ENCODE results near the gene CLEC9A.

CLEC9A gene

DNA sequence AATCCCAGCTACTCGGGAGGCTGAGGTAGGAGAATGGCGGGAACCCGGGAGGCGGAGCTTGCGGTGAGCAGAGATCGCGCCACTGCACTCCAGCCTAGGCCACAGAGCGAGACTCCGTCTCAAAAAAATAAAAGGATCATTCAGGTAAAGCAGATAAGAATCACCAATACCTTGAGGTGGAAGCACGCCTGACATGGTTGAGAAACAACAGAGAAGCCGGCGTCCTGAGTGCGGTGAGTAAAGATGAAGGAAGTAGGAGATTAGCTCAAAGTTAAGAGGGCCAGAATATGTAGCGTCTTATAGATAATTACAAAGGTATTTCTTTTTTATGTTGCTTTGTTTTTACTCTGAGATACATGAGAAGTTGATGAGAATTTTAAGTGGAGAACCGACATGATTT is 84.8 kb downstream of the CLEC9A start:
- ChIA-PET POLR2A (no interaction called here), CTCF (interaction anchor here (1.3 kb wide), 1 partner anchor 81 kb away, joined by 3 read pairs; no protein-coding TSS in a partner anchor)
- H3K4me1 ChIP-seq (ENCODE audit: control insufficient read depth, insufficient read depth, low read length) = no peaks in the 10 kb centered on the region
- TF ChIP-seq ZIC2 (tag by site-specific recombination; IDR thresholded peaks at IDR 0.05) (no peak), ZNF571 (tag by site-specific recombination; IDR thresholded peaks at IDR 0.05) (no peak), ZNF530 (tag by site-specific recombination; IDR thresholded peaks at IDR 0.05; ENCODE audit: low read depth) (no peak), ATF2 (tag by site-specific recombination; IDR thresholded peaks at IDR 0.05; ENCODE audit: low read depth) (no peak), ZNF354C (tag by site-specific recombination; IDR thresholded peaks at IDR 0.05; ENCODE audit: borderline replicate concordance, low read depth) (no peak), ZNF48 (tag by site-specific recombination; IDR thresholded peaks at IDR 0.05) (no peak), ZNF791 (tag by site-specific recombination; IDR thresholded peaks at IDR 0.05) (no peak), ZSCAN5A (tag by site-specific recombination; IDR thresholded peaks at IDR 0.05) (no peak), ZNF510 (tag by site-specific recombination; IDR thresholded peaks at IDR 0.05; ENCODE audit: insufficient replicate concordance) (no peak), AEBP2 (tag by site-specific recombination; IDR thresholded peaks at IDR 0.05; ENCODE audit: borderline replicate concordance) (no peak), ZNF777 (tag by site-specific recombination; IDR thresholded peaks at IDR 0.05; ENCODE audit: borderline replicate concordance) (no peak), ZNF37A (tag by site-specific recombination; IDR thresholded peaks at IDR 0.05) (no peak), GLIS2 (tag by site-specific recombination; IDR thresholded peaks at IDR 0.05) (no peak), ZNF350 (tag by site-specific recombination; IDR thresholded peaks at IDR 0.05) (no peak), ZNF488 (tag by site-specific recombination; IDR thresholded peaks at IDR 0.05) (no peak)
- TF ChIP-seq, protein P1, sequence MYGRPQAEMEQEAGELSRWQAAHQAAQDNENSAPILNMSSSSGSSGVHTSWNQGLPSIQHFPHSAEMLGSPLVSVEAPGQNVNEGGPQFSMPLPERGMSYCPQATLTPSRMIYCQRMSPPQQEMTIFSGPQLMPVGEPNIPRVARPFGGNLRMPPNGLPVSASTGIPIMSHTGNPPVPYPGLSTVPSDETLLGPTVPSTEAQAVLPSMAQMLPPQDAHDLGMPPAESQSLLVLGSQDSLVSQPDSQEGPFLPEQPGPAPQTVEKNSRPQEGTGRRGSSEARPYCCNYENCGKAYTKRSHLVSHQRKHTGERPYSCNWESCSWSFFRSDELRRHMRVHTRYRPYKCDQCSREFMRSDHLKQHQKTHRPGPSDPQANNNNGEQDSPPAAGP (tag by site-specific recombination; IDR thresholded peaks at IDR 0.05) = no peak
- H3K27ac ChIP-seq (ENCODE audit: extremely low read depth, low read depth, low read length) = no peak overlapping the region
- no peaks in the 10 kb centered on the region for H3K36me3 ChIP-seq (ENCODE audit: control insufficient read depth in 2 of 2, insufficient read depth in 1 of 2, low read length in 2 of 2)
- no peak overlapping the region for H3K4me3 ChIP-seq (ENCODE audit: low read depth, low read length)
- no peaks in the 10 kb centered on the region for H3K9me3 ChIP-seq (ENCODE audit: control insufficient read depth, insufficient read depth, low read depth, low read length)

Data from HEK293 (cell line).